T1000 (cell line): Measurements from ENCODE around the gene DLD.
"Not testable (repeated sequence)": the region's sequence is repeated elsewhere in the genome, so short reads cannot be mapped to it uniquely, and the experiment has no call there.

Experiments
- DNase-seq: peaks from one replicate; lab custom pipeline; 2025; ENCODE audit warnings: mixed read lengths; lab: John Stamatoyannopoulos, UW

DLD gene

GRCh38 chr7:107890962-107891635 is at the start of gene DLD:
TSS of gene DLD (plus strand) at chr7:107891183. CDS start at chr7:107891251, 68 bp downstream.
- DNase-seq, result peak; percentile 77

- DNase-seq, result no peak
Measured at GRCh38 chr7:107842213-107842612, 48.8 kb upstream of the DLD start.

GRCh38 chr7:107843184-107843583 is 47.8 kb upstream of the DLD start:
- DNase-seq, result no peak

- DNase-seq, result no peak
Measured at GRCh38 chr7:107846324-107846723, 44.7 kb upstream of the DLD start.

- no peak for DNase-seq
Measured at GRCh38 chr7:107847168-107847835, 43.7 kb upstream of the DLD start.

- not testable (repeated sequence) for DNase-seq
Measured at GRCh38 chr7:107847836-107848175, 43.2 kb upstream of the DLD start.

GRCh38 chr7:107848211-107848610 is 42.8 kb upstream of the DLD start:
- not testable (repeated sequence) for DNase-seq

- DNase-seq, result no peak
Measured at GRCh38 chr7:107850216-107850615, 40.8 kb upstream of the DLD start.

GRCh38 chr7:107850643-107851042 is 40.3 kb upstream of the DLD start:
- DNase-seq, result no peak

- DNase-seq, result no peak
Measured at GRCh38 chr7:107854454-107854853, 36.5 kb upstream of the DLD start.

GRCh38 chr7:107854989-107855388 is 36.0 kb upstream of the DLD start:
- no peak for DNase-seq

GRCh38 chr7:107856806-107857540 is 34.0 kb upstream of the DLD start:
- DNase-seq, result no peak

- DNase-seq, result no peak
Measured at GRCh38 chr7:107857541-107857912, 33.5 kb upstream of the DLD start.

GRCh38 chr7:107858280-107858679 is 32.7 kb upstream of the DLD start:
- DNase-seq, result no peak

- no peak for DNase-seq
Measured at GRCh38 chr7:107860279-107860961, 30.6 kb upstream of the DLD start.

- no peak for DNase-seq
Measured at GRCh38 chr7:107860981-107861652, 29.9 kb upstream of the DLD start.

- no peak for DNase-seq
Measured at GRCh38 chr7:107865956-107866775, 24.8 kb upstream of the DLD start.

- DNase-seq, result no peak
Measured at GRCh38 chr7:107867858-107868466, 23.0 kb upstream of the DLD start.

GRCh38 chr7:107870427-107871000 is 20.5 kb upstream of the DLD start:
- no peak for DNase-seq

GRCh38 chr7:107874111-107874510 is 16.9 kb upstream of the DLD start:
- DNase-seq, result no peak
